Bone marrow (tissue), 2 donors: ENCODE data around the gene POU6F2.
A peak's percentile ranks its signal among the peaks of the same experiment; 100 is the strongest.

Experiments
- DNase-seq, 2 donors: peaks; one replicate each; lab custom pipeline; 2025; lab: John Stamatoyannopoulos, UW

POU6F2 gene

GRCh38 chr7:39434012-39434411 is 456.3 kb downstream of the POU6F2 start:
- no peak for DNase-seq

- DNase-seq: no peak
Observed at GRCh38 chr7:39446546-39446945, 468.8 kb downstream of the POU6F2 start.

GRCh38 chr7:39451901-39452300 is 474.2 kb downstream of the POU6F2 start:
- no peak for DNase-seq

- peak in 1 of 2 donors; percentile 44 for DNase-seq
Observed at GRCh38 chr7:39453743-39454355, 476.1 kb downstream of the POU6F2 start.

- no peak for DNase-seq
Observed at GRCh38 chr7:39458061-39458745, 480.5 kb downstream of the POU6F2 start.

- no peak for DNase-seq
Observed at GRCh38 chr7:39459636-39460035, 481.9 kb downstream of the POU6F2 start.

GRCh38 chr7:39460486-39460885 is 482.8 kb downstream of the POU6F2 start:
- DNase-seq: no peak

GRCh38 chr7:39461263-39461820 is 483.6 kb downstream of the POU6F2 start:
- no peak for DNase-seq

GRCh38 chr7:39463252-39463651 is 485.5 kb downstream of the POU6F2 start:
- no peak for DNase-seq

- DNase-seq: no peak
Observed at GRCh38 chr7:39464350-39465054, 486.8 kb downstream of the POU6F2 start.

- no peak for DNase-seq
Observed at GRCh38 chr7:39465055-39465929, 487.6 kb downstream of the POU6F2 start.

- no peak for DNase-seq
Observed at GRCh38 chr7:39468261-39468660, 490.6 kb downstream of the POU6F2 start.

GRCh38 chr7:39468808-39469374 is 491.2 kb downstream of the POU6F2 start:
- no peak for DNase-seq

GRCh38 chr7:39480901-39481300 is 503.2 kb downstream of the POU6F2 start:
- no peak for DNase-seq

- DNase-seq: no peak
Observed at GRCh38 chr7:39488467-39489393, 511.0 kb downstream of the POU6F2 start.

- no peak for DNase-seq
Observed at GRCh38 chr7:39490296-39490695, 512.6 kb downstream of the POU6F2 start.

- no peak for DNase-seq
Observed at GRCh38 chr7:39493934-39494333, 516.2 kb downstream of the POU6F2 start.

- no peak for DNase-seq
Observed at GRCh38 chr7:39501358-39501757, 523.6 kb downstream of the POU6F2 start.

GRCh38 chr7:39504963-39505362 is 527.3 kb downstream of the POU6F2 start:
- DNase-seq: no peak

- peak in 1 of 2 donors; percentile 9 for DNase-seq
Observed at GRCh38 chr7:39507866-39508551, 530.3 kb downstream of the POU6F2 start.
